IMR-90 (cell line): ENCODE results near the gene PDE4B. TPM values are rescaled to one million over a fixed set of nuclear protein-coding genes. Genes with fewer than 3 reads are reported as not detected.

ENCODE experiments used
- ATAC-seq: fragments of 200-7000 bp; cut with Tn5 transposase; 2 replicates; pipeline ENCODE4 v1.9.1; 2020; ENCODE audit warnings: low read depth, mild to moderate bottlenecking, moderate library complexity
- BruUV-seq: library from RNA; stranded (reverse); fragments of 400-500 nt; replicated peaks from 2 replicates; lab custom pipeline; 2021; lab: Mats Ljungman, UMichigan
- CTCF ChIA-PET: fragments of 300-600 bp; formaldehyde crosslinking; extraction: SDS; loops from one replicate; lab custom pipeline; 2021; ENCODE audit warnings: antibody characterized with exemption; lab: Yijun Ruan, JAX
- POLR2A ChIA-PET: fragments of 300-600 bp; sonication (Branson Sonifier 250); formaldehyde crosslinking; loops from one replicate; lab custom pipeline; 2022; ENCODE audit warnings: antibody characterized with exemption; ENCODE audit not compliant: unreplicated experiment; lab: Charles Lee
- DNase-seq: peaks from one replicate; pipeline ENCODE4 v3.0.0; 2013
- H2AFZ ChIP-seq: replicated peaks from 2 replicates; pipeline ENCODE3; 2013; ENCODE audit warnings: low read length, mild to moderate bottlenecking; ENCODE audit not compliant: poor library complexity
- H2AK5ac ChIP-seq: 2 replicates; pipeline ENCODE4 v1.6.1; 2013; ENCODE audit warnings: low read depth, low read length, inconsistent platforms
- H2AK9ac ChIP-seq: replicated peaks from 2 replicates; pipeline ENCODE3; 2013; ENCODE audit warnings: mild to moderate bottlenecking, low read depth, low read length, moderate library complexity; ENCODE audit not compliant: poor library complexity
- H2BK120ac ChIP-seq: 2 replicates; pipeline ENCODE4 v1.6.1; 2013; ENCODE audit warnings: low read depth, low read length, inconsistent platforms
- H2BK15ac ChIP-seq: 3 replicates; pipeline ENCODE4 v1.6.1; 2013; ENCODE audit warnings: low read depth, low read length, inconsistent platforms
- H2BK20ac ChIP-seq: 2 replicates; pipeline ENCODE4 v1.6.1; 2013; ENCODE audit warnings: low read depth, mild to moderate bottlenecking, inconsistent platforms, low read length, moderate library complexity
- H2BK5ac ChIP-seq: 2 replicates; pipeline ENCODE4 v1.6.1; 2013; ENCODE audit warnings: mild to moderate bottlenecking, low read depth, low read length, inconsistent platforms; ENCODE audit not compliant: poor library complexity, severe bottlenecking
- H3K14ac ChIP-seq: replicated peaks from 2 replicates; pipeline ENCODE4 v1.6.1; 2013; ENCODE audit warnings: low read depth, low read length, inconsistent platforms
- H3K18ac ChIP-seq: 2 replicates; pipeline ENCODE4 v1.6.1; 2013; ENCODE audit warnings: low read depth, low read length, control low read depth
- H3K23ac ChIP-seq: 2 replicates; pipeline ENCODE4 v1.6.1; 2013; ENCODE audit warnings: low read depth, low read length, inconsistent platforms
- H3K27ac ChIP-seq: 2 replicates; pipeline ENCODE4 v1.5.1; 2013; ENCODE audit warnings: mild to moderate bottlenecking, control low read depth, low read length; ENCODE audit not compliant: insufficient read depth
- H3K27me3 ChIP-seq: 2 replicates; pipeline ENCODE4 v1.6.1; 2013; ENCODE audit warnings: low read length; ENCODE audit not compliant: control insufficient read depth, insufficient read depth
- H3K36me3 ChIP-seq: 2 replicates; pipeline ENCODE4 v1.6.1; 2013; ENCODE audit warnings: low read length, mixed read lengths; ENCODE audit not compliant: control insufficient read depth, insufficient read depth
- H3K4ac ChIP-seq: 2 replicates; pipeline ENCODE4 v1.6.1; 2013; ENCODE audit warnings: low read depth, low read length, inconsistent platforms
- H3K4me1 ChIP-seq: 2 replicates; pipeline ENCODE4 v1.6.1; 2013; ENCODE audit warnings: low read length, mixed read lengths; ENCODE audit not compliant: control insufficient read depth, insufficient read depth
- H3K4me2 ChIP-seq: 2 replicates; pipeline ENCODE4 v1.6.1; 2013; ENCODE audit warnings: low read depth, mild to moderate bottlenecking, control low read depth, low read length, moderate library complexity
- H3K4me3 ChIP-seq: 2 replicates; pipeline ENCODE4 v1.5.1; 2013; ENCODE audit warnings: low read depth, mild to moderate bottlenecking, control low read depth, low read length, moderate library complexity; ENCODE audit not compliant: insufficient read depth
- H3K56ac ChIP-seq: 2 replicates; pipeline ENCODE4 v1.6.1; 2013; ENCODE audit warnings: low read length, inconsistent platforms; ENCODE audit not compliant: insufficient read depth; ENCODE audit errors: extremely low read depth
- H3K79me1 ChIP-seq, 2 experiments: 2 replicates each; pipeline ENCODE4 v1.6.1; 2013; ENCODE audit warnings: low read length in 2 of 2, inconsistent platforms in 1 of 2, low read depth in 1 of 2
- H3K9ac ChIP-seq: 2 replicates; pipeline ENCODE4 v1.6.1; 2013; ENCODE audit warnings: low read depth, low read length, control low read depth
- H3K9me1 ChIP-seq: 2 replicates; pipeline ENCODE4 v1.6.1; 2013; ENCODE audit warnings: low read length, inconsistent platforms; ENCODE audit not compliant: insufficient read depth
- H3K9me3 ChIP-seq: 2 replicates; pipeline ENCODE4 v1.6.1; 2013; ENCODE audit warnings: low read length; ENCODE audit not compliant: control insufficient read depth, insufficient read depth
- H4K20me1 ChIP-seq: 2 replicates; pipeline ENCODE4 v1.6.1; 2013; ENCODE audit warnings: low read length, inconsistent platforms; ENCODE audit not compliant: insufficient read depth
- H4K5ac ChIP-seq: 2 replicates; pipeline ENCODE4 v1.6.1; 2013; ENCODE audit warnings: mild to moderate bottlenecking, low read depth, low read length, control low read depth
- H4K8ac ChIP-seq, 2 experiments: 2 replicates each; pipeline ENCODE4 v1.6.1; 2013; ENCODE audit warnings: low read depth in 2 of 2, low read length in 2 of 2, control low read depth in 1 of 2, inconsistent platforms in 1 of 2
- H4K91ac ChIP-seq: 2 replicates; pipeline ENCODE4 v1.6.1; 2013; ENCODE audit warnings: low read depth, low read length, inconsistent platforms; ENCODE audit not compliant: insufficient read depth
- FOS ChIP-seq: fragments of 150-350 bp; IDR thresholded peaks from 2 replicates; pipeline ENCODE4 v1.6.1; 2016; ENCODE audit warnings: low read depth, low read length
- RCOR1 ChIP-seq: IDR thresholded peaks from 2 replicates; pipeline ENCODE4 v1.6.1; 2012; ENCODE audit warnings: mild to moderate bottlenecking, low read length, improper control_type of control experiment; ENCODE audit not compliant: insufficient replicate concordance
- WGBS, 2 experiments: methylation state at CpG; one replicate each; pipeline versions ENCODE4 v1.1.5 to v1.1.7; 2013; ENCODE audit warnings: missing lambda C conversion rate in 2 of 2; ENCODE audit not compliant: insufficient read length in 1 of 2; ENCODE audit errors: extremely low coverage in 2 of 2; 5-methylcytosine and 5-hydroxymethylcytosine counted together
- dilution Hi-C: fragments of 300-500 bp; cut with HindIII; formaldehyde crosslinking; loops from one replicate; pipeline ENCODE4 v1.14.3; 2018; ENCODE audit warnings: low sequenced_read_pairs; ENCODE audit not compliant: unreplicated experiment
- in situ Hi-C: fragments of 300-500 bp; cut with MboI; formaldehyde crosslinking; loops from 3 replicates; pipeline ENCODE4 v1.14.3; 2019; ENCODE audit warnings: low sequenced_read_pairs, inconsistent platforms, mixed read lengths
- intact Hi-C: fragments of 100-400 bp; cut with micrococcal nuclease; formaldehyde crosslinking; loops from 2 replicates; pipeline ENCODE4 v1.10.0; 2022
- polyA plus RNA-seq, 3 experiments: library from polyadenylated mRNA; depleted of rRNA; stranded (reverse); fragments of >200 nt; gene quantifications; 2 replicates each; pipeline ENCODE4 v1.2.3, GENCODE V29; 2012; ENCODE audit warnings: low replicate concordance in 1 of 3
- total RNA-seq: library from RNA; depleted of rRNA; stranded (reverse); fragments of >200 nt; gene quantifications from 2 replicates; pipeline ENCODE4 v1.2.3, GENCODE V29; 2012

The PDE4B gene
- total and polyA plus RNA-seq, 2 of the 4 experiments (the other 2 are of a cell fraction): 5.8 to 21.3 TPM

DNA sequence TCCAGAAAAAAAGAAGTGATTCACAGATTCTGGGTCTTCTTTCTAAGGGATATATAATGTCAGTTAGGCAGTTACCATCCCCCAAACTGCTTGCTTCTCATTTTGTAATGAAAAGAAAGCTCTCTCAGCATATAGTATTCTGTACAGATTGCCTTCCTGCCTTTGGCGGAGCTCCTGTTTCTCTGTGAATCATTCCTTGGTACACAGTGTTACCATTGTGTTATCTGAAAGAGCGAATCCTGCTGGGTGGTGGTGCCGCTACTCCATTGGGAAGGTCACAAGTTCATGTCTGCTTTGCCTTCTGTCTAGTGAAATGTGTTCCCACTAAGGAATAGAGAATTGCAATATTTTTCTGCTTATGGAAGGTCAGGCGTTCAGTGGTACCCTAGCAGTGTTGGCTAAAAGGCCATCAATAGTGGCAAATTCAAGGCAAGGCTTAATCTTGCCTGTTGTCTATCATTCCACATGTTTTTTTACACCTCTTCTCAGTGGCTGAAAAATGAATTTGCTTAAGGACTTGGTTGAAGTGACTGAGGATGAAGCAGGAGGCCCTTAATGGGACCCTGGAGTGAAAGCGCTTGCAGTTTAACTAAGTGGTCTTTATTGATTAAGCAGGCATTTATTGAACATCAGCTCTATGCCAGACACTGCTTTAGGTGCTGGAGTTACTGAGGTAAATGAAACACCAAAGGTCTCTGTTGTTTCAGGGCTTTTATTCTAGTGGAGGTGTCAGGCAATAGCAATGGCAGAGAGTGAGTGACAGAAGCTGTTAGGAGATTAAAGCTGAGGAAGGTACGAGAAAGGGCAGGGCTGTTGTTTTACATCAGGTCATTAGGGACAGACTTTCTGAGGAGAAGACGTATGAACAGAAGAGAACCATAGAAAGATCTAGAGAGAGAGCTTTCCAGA, 186.7 kb downstream of the PDE4B start (continued):
- no peak for TF ChIP-seq RCOR1

DNA sequence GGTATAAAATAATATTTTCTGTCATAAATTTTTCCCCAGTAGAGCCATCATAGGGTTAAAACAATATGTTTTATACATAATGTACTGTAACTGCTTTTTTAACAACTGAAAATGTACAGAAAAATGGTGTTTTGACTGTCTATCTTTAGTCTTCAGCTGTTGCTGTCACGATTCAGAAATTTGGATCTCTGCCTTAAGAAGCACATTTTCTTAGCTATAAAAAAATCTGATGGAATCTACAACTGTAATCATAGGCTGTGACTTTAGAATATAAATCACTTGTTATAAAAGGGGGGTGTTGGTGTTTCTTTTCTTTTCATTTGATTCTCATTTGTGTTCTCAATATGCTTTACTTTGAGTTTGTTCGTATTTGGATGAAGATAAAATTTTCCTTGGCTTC, 187.5 kb downstream of the PDE4B start:
- CTCF ChIA-PET: no interaction called here
- in situ Hi-C loops: no loop called here
- no peak overlapping the region for H2BK120ac ChIP-seq

More for the DNA sequence above, 187.5 kb downstream of the PDE4B start:
- H2AK9ac ChIP-seq: no peak overlapping the region
- H4K8ac ChIP-seq: no peak overlapping the region
- H3K4me3 ChIP-seq: no peak overlapping the region
- no peaks in the 10 kb centered on the region for H3K36me3 ChIP-seq
- H3K4me1 ChIP-seq: no peaks in the 10 kb centered on the region
- no peak overlapping the region for H2BK15ac ChIP-seq
- no peak overlapping the region for H3K18ac ChIP-seq
- no peak overlapping the region for H2BK20ac ChIP-seq
- no peak overlapping the region for H3K14ac ChIP-seq
- DNase-seq (no peak), ATAC-seq (no peak)
- POLR2A ChIA-PET: no interaction called here
- H3K79me1 ChIP-seq: no peaks in the 10 kb centered on the region
- H2AFZ ChIP-seq: no peak overlapping the region
- no peak overlapping the region for H3K4me2 ChIP-seq
- H3K27ac ChIP-seq: no peak overlapping the region
- dilution Hi-C loops: no loop called here
- peaks cover 5% of the 10 kb centered on the region; the same call in 1 of the 2 replicates for H3K9me3 ChIP-seq
- no peak overlapping the region for H2AK5ac ChIP-seq
- no peak overlapping the region for H3K23ac ChIP-seq
- H3K27me3 ChIP-seq: no peaks in the 10 kb centered on the region
- no peaks in the 10 kb centered on the region for H3K9me1 ChIP-seq
- H3K9ac ChIP-seq: no peak overlapping the region
- WGBS, 2 experiments: no CpG with 5 or more reads among the region's 2 CpGs
- no peak overlapping the region for H4K91ac ChIP-seq
- no peak overlapping the region for H3K56ac ChIP-seq
- H3K4ac ChIP-seq: no peak overlapping the region
- no peak for TF ChIP-seq FOS
- intact Hi-C loops: no loop called here
- no peak overlapping the region for H2BK5ac ChIP-seq
- no peaks in the 10 kb centered on the region for H4K20me1 ChIP-seq
- no TSS peak for BruUV-seq
- no peak overlapping the region for H4K5ac ChIP-seq
